Smooth muscle cell (in vitro differentiated cells): ENCODE results near the gene PRKN. TPM values are rescaled to one million over a fixed set of nuclear protein-coding genes. Genes with fewer than 3 reads are reported as not detected.

ENCODE experiments used
- DNase-seq: peaks from one replicate; lab custom pipeline; 2025; ENCODE audit not compliant: unreplicated experiment; lab: John Stamatoyannopoulos, UW
- H2AFZ ChIP-seq: fragments of 200-600 bp; sonication (generic); 2 replicates; pipeline ENCODE4 v1.6.0; 2016; ENCODE audit warnings: antibody characterized with exemption, low read depth, mild to moderate bottlenecking
- H3F3A ChIP-seq: fragments of 200-600 bp; sonication (generic); 2 replicates; pipeline ENCODE4 v1.6.0; 2017; ENCODE audit warnings: antibody characterized with exemption, low read depth
- H3K27ac ChIP-seq: fragments of 200-600 bp; sonication (generic); 2 replicates; pipeline ENCODE4 v1.5.1; 2016; ENCODE audit warnings: low read depth, mild to moderate bottlenecking
- H3K27me3 ChIP-seq: fragments of 200-600 bp; sonication (generic); 2 replicates; pipeline ENCODE4 v1.6.1; 2016; ENCODE audit warnings: low read depth, mild to moderate bottlenecking
- H3K36me3 ChIP-seq: fragments of 200-600 bp; sonication (generic); 2 replicates; pipeline ENCODE4 v1.5.1; 2016; ENCODE audit warnings: low read depth
- H3K4me1 ChIP-seq: fragments of 200-600 bp; sonication (generic); 2 replicates; pipeline ENCODE4 v1.5.1; 2016; ENCODE audit warnings: low read depth
- H3K4me2 ChIP-seq: fragments of 200-600 bp; sonication (generic); 2 replicates; pipeline ENCODE4 v1.6.0; 2016; ENCODE audit warnings: mild to moderate bottlenecking
- H3K4me3 ChIP-seq: fragments of 200-600 bp; sonication (generic); 2 replicates; pipeline ENCODE4 v1.5.1; 2016; ENCODE audit warnings: mild to moderate bottlenecking
- H3K79me2 ChIP-seq: fragments of 200-600 bp; sonication (generic); 2 replicates; pipeline ENCODE4 v1.6.0; 2016; ENCODE audit warnings: low read depth, mild to moderate bottlenecking
- H3K9ac ChIP-seq: fragments of 200-600 bp; sonication (generic); 2 replicates; pipeline ENCODE4 v1.6.0; 2016; ENCODE audit warnings: low read depth
- H3K9me3 ChIP-seq: fragments of 200-600 bp; sonication (generic); replicated peaks from 2 replicates; pipeline ENCODE4 v1.5.1; 2016; ENCODE audit warnings: low read depth
- H4K20me1 ChIP-seq: fragments of 200-600 bp; sonication (generic); 2 replicates; pipeline ENCODE4 v1.6.0; 2016; ENCODE audit warnings: low read depth
- WGBS: methylation state at CpG from one replicate; pipeline ENCODE4 v1.1.7; 2016; ENCODE audit warnings: low lambda C conversion rate; 5-methylcytosine and 5-hydroxymethylcytosine counted together
- polyA plus RNA-seq: library from polyadenylated mRNA; unstranded; fragments of >200 nt; fragmentation: Nextera tagmentation; extraction: Ambion mirVana; gene quantifications from 2 replicates; pipeline ENCODE4 v1.2.1, GENCODE V29; 2016
- total RNA-seq: library from RNA; depleted of rRNA; stranded (reverse); fragments of >200 nt; gene quantifications from 2 replicates; pipeline ENCODE4 v1.2.3, GENCODE V29; 2014
- TF ChIP-seq, protein P1 (sequence below): fragments of 200-600 bp; sonication (generic); IDR thresholded peaks from 2 replicates; pipeline ENCODE4 v1.5.1; 2017; ENCODE audit warnings: borderline replicate concordance, mild to moderate bottlenecking, antibody characterized with exemption; ENCODE audit not compliant: insufficient read depth, poor library complexity, severe bottlenecking

Gene PRKN
- total and polyA plus RNA-seq, 2 experiments from 2014 or later = 0.81 to 5.1 TPM

DNA sequence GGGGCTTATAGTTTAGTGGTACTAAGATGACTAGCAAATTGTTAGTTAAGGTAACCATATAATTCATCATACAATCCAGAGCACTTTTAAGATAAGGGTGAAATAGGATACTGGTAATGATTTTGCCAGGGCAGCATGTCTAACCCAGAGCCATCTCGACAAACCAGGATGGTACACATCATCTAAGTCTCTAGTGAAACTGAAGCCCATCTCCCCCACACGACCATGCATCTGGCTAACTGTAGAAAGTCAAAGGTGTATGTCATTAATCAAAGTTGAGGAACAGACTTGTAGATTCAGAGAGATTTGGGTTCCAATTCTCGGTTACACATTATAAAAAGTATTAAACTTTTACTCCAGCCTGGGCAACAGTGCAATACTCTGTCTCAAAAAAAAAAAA is 78.3 kb downstream of the PRKN start:
- Histone ChIP-seq H3K4me3 (no peak overlapping the region), H3K36me3 (no peaks in the 10 kb centered on the region), H3K9me3 (no peaks in the 10 kb centered on the region), H3K27me3 (no peaks in the 10 kb centered on the region), H3K4me1 (no peaks in the 10 kb centered on the region), H3F3A (no peaks in the 10 kb centered on the region), H3K9ac (no peak overlapping the region), H4K20me1 (no peaks in the 10 kb centered on the region), H2AFZ (no peak overlapping the region), H3K79me2 (no peaks in the 10 kb centered on the region), H3K4me2 (no peak overlapping the region), H3K27ac (no peak overlapping the region)
- 84% methylated on average over 3 of the region's 3 CpGs for WGBS
- no peak for DNase-seq
- TF ChIP-seq, protein P1, sequence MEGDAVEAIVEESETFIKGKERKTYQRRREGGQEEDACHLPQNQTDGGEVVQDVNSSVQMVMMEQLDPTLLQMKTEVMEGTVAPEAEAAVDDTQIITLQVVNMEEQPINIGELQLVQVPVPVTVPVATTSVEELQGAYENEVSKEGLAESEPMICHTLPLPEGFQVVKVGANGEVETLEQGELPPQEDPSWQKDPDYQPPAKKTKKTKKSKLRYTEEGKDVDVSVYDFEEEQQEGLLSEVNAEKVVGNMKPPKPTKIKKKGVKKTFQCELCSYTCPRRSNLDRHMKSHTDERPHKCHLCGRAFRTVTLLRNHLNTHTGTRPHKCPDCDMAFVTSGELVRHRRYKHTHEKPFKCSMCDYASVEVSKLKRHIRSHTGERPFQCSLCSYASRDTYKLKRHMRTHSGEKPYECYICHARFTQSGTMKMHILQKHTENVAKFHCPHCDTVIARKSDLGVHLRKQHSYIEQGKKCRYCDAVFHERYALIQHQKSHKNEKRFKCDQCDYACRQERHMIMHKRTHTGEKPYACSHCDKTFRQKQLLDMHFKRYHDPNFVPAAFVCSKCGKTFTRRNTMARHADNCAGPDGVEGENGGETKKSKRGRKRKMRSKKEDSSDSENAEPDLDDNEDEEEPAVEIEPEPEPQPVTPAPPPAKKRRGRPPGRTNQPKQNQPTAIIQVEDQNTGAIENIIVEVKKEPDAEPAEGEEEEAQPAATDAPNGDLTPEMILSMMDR = no peak

DNA sequence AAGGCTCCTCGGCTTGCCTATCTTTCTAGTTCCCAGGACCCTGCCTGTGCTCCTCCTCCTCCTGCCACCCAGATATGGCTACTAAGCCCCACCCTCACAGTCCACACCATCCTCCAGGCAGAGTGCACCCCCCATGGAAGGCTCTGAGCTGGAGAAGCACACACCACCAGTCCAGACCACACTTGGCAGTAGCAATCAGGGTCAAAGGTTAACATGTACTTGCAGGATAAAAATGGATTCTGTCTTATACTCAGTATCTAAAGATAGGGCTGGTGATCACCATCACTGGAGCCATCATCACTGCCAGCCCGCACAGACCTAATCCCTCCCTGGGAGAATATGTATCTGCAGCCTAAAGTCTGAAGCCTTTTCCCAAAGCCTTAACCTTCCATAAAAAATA is 83.4 kb downstream of the PRKN start:
- TF ChIP-seq, protein P1 = no peak
- H3F3A ChIP-seq = no peaks in the 10 kb centered on the region
- H3K4me2 ChIP-seq = no peak overlapping the region
- 73% methylated on average over 2 of the region's 2 CpGs for WGBS
- no peak for DNase-seq
- no peaks in the 10 kb centered on the region for H3K4me1 ChIP-seq
- H2AFZ ChIP-seq = no peak overlapping the region
- H4K20me1 ChIP-seq = no peaks in the 10 kb centered on the region
- H3K4me3 ChIP-seq = no peak overlapping the region
- H3K9ac ChIP-seq = no peak overlapping the region
- H3K27ac ChIP-seq = no peak overlapping the region
- H3K79me2 ChIP-seq = no peaks in the 10 kb centered on the region
- no peaks in the 10 kb centered on the region for H3K36me3 ChIP-seq
- no peaks in the 10 kb centered on the region for H3K9me3 ChIP-seq
- H3K27me3 ChIP-seq = no peaks in the 10 kb centered on the region

DNA sequence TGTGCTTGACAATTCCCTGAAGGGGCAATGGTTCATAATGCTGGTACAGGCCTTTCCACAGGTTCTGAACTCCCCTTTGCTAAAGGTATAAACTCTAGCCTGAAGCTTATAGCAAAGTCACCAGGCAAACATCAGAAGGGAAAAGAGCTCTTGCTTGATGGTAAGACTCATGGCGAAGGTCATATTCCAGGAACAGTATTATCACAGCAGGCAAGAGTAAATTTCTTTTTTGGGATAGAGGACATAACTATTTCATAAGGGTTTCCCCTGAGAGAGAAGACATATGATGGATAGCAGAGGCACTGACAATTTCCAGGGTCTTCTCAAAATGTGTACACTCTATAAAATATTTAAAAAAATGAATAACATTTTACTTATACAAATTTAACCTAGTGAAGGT is 86.8 kb downstream of the PRKN start:
- no peak overlapping the region for H3K27ac ChIP-seq
- H3K79me2 ChIP-seq = no peaks in the 10 kb centered on the region
- H4K20me1 ChIP-seq = no peaks in the 10 kb centered on the region
- H3K4me3 ChIP-seq = no peak overlapping the region
- H2AFZ ChIP-seq = no peak overlapping the region
- no peaks in the 10 kb centered on the region for H3F3A ChIP-seq
- 100% methylated on average over 1 of the region's 1 CpG for WGBS
- no peaks in the 10 kb centered on the region for H3K27me3 ChIP-seq
- no peaks in the 10 kb centered on the region for H3K36me3 ChIP-seq
- no peak overlapping the region for H3K4me2 ChIP-seq
- DNase-seq = no peak
- H3K9ac ChIP-seq = no peak overlapping the region
- no peaks in the 10 kb centered on the region for H3K9me3 ChIP-seq
- TF ChIP-seq, protein P1 = no peak
- no peaks in the 10 kb centered on the region for H3K4me1 ChIP-seq

DNA sequence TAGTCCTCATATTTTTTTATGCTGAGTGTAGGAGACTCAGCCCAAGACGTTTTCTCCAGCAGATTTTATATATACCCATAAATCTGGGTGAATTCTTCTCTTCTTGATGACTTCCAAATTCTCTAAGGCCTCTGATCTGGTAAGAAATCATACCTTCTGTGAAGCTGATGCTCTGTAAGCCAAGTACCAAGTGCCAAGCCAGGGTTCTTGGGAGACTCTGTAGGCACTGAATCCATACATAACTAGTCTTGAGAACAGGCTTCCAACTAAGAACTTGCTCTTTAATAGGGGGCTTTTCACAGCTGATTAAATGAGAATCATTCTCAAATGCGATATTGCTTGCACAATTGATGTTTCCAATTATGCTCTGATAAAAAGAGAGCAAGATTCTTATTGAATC is 87.6 kb downstream of the PRKN start:
- no peaks in the 10 kb centered on the region for H3K9me3 ChIP-seq
- no peaks in the 10 kb centered on the region for H3K27me3 ChIP-seq
- no peaks in the 10 kb centered on the region for H3K79me2 ChIP-seq
- H3K36me3 ChIP-seq = no peaks in the 10 kb centered on the region
- no peaks in the 10 kb centered on the region for H4K20me1 ChIP-seq
- no peak for DNase-seq
- no peak overlapping the region for H3K4me3 ChIP-seq
- H2AFZ ChIP-seq = no peak overlapping the region
- H3K4me2 ChIP-seq = no peak overlapping the region
- H3F3A ChIP-seq = no peaks in the 10 kb centered on the region
- no peak overlapping the region for H3K27ac ChIP-seq
- no peaks in the 10 kb centered on the region for H3K4me1 ChIP-seq
- H3K9ac ChIP-seq = no peak overlapping the region
- 84% methylated on average over 2 of the region's 2 CpGs for WGBS
- TF ChIP-seq, protein P1 = no peak
